ENCODE measurements around the gene BEST1.

DNA sequence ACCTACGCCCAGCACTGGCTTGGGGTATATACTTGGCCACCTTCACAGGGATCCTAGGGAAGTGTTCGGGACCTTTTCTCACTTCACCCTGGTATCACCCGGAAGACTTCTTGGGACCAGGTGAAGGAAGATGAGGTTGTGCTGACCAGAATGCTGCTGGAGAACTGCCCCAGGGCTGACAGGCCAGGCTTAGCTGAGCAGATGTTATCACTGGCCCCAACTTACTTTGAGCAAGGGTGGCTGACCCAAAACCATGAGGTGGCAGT, 12.8 kb downstream of the BEST1 start:
- TF ChIP-seq, protein P1, sequence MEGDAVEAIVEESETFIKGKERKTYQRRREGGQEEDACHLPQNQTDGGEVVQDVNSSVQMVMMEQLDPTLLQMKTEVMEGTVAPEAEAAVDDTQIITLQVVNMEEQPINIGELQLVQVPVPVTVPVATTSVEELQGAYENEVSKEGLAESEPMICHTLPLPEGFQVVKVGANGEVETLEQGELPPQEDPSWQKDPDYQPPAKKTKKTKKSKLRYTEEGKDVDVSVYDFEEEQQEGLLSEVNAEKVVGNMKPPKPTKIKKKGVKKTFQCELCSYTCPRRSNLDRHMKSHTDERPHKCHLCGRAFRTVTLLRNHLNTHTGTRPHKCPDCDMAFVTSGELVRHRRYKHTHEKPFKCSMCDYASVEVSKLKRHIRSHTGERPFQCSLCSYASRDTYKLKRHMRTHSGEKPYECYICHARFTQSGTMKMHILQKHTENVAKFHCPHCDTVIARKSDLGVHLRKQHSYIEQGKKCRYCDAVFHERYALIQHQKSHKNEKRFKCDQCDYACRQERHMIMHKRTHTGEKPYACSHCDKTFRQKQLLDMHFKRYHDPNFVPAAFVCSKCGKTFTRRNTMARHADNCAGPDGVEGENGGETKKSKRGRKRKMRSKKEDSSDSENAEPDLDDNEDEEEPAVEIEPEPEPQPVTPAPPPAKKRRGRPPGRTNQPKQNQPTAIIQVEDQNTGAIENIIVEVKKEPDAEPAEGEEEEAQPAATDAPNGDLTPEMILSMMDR (IDR thresholded peaks at IDR 0.05) = no peak
- TF ChIP-seq POLR2A (IDR thresholded peaks at IDR 0.05) = peak in 1 of 2 donors; percentile 34
- no peak for TF ChIP-seq EP300 (IDR thresholded peaks at IDR 0.05)

Measured in gastroesophageal sphincter (tissue), 3 donors.